ENCODE results near the gene HNRNPM.

DNA sequence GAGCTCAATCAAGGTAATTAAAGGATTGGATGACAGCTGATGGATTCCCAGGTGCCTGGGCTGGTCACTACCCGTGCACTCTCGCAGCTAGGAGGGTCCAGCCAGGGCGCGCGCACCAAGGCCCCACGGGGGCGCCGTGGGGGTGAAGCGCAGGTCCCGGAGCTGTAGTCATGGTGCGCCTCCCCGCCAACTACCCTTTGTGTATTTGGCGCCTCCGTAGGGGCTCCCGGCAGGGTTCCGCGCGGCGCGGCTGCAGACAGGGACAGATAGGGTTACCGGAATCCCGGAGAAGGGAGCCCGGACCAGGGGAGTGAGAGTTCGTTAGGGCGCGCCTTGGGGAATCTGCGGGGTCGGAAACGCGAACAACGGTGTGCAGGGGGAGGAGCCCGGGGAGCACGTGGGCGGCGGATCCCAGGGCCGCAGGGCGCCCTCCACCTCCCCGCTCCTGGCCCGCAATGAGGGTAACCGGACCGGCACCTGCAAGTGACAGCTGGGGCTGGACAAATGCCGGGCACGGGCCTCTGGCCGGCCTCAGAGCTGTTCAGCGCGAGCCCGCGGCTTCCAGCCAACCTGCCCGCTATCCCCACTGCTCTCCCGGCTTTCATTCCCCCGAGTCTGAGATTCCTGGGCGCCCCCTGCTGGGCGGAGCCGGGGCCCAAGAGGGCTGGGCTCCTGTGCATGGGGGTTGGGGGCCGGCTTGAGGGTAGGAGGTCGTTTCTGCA is 61.1 kb downstream of the HNRNPM start:
- TF ChIP-seq CSDC2 (CRISPR knock-in tag; IDR thresholded peaks at IDR 0.05) (no peak), RARB (CRISPR knock-in tag; IDR thresholded peaks at IDR 0.05) (no peak), BACH2 (CRISPR knock-in tag; IDR thresholded peaks at IDR 0.05; ENCODE audit: borderline replicate concordance) (no peak)

Measured in SK-N-SH treated with all-trans-retinoic acid at 6 μM for 48 hours (cell line).